GM19395 (cell line): Measurements from ENCODE around the gene CNTNAP5.

Experiments used
- ATAC-seq: cut with Tn5 transposase; IDR thresholded peaks from one replicate; pipeline ENCODE4 v1.9.1; 2021; ENCODE audit warnings: mild to moderate bottlenecking, moderate library complexity; ENCODE audit not compliant: unreplicated experiment

CNTNAP5 gene

GRCh38 chr2:124874676-124875075 is 849.6 kb downstream of the CNTNAP5 start:
- ATAC-seq: no peak

- ATAC-seq: no peak
Measured at GRCh38 chr2:124875627-124876244, 850.6 kb downstream of the CNTNAP5 start.

DNA sequence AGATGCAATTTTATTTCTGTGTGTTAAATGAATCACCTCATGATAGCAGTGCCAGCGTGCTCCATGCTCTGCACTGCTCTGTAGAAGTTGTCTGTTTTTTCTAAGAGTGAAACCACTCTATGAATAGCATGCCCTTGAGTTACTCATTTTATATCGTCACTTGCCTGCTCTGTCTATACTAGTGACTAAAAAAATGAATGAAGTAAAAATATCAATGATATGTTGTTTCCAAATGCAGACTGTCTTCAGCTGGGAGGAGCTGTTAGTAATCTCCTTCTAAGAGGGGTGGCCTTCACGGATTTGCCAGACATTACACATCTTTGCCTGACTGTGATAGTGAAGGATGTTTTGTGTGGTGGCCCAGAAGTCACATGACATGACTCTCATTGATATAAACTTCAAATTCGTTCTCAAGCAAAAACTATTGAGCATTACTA is 852.1 kb downstream of the CNTNAP5 start:
- no peak for ATAC-seq

GRCh38 chr2:124879640-124880039 is 854.6 kb downstream of the CNTNAP5 start:
- no peak for ATAC-seq

DNA sequence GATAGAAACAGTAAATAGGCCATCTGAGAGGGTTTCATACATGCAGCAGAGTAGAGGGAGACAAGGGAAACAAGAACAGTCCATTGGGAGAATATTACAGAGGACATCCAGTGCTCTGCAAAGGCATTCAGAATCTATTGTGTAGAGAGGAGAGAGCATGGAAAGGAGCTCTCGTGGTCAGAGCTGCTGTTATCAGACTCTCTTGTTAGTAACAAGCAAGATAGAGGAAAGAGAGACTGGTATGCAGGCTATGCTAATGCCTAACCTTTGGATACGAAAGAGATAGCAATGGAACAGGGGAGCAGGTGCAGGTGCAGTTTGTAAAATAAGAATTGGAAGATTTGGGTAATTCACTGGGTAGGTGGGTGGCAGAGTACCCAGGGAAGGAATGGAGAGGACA is 855.9 kb downstream of the CNTNAP5 start:
- no peak for ATAC-seq

DNA sequence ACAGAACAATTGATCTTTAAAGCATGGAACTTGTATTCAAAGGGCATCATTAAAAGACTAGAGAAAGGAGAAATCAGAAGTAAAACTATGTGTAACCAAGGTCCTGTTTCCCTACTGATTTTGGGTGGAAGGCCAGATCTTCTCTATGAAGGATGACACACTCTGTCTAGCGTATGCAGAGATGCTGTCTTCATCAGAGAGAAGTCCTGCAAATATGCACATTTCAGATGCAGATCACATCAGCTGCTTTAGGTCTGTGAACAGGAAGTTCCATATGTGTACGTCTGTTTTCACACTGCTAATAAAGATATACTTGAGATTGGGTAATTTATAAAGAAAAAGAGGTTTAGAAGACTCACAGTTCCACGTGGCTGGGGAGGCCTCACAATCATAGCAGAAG is 857.3 kb downstream of the CNTNAP5 start:
- no peak for ATAC-seq

GRCh38 chr2:124883595-124883994 is 858.5 kb downstream of the CNTNAP5 start:
- ATAC-seq: no peak

GRCh38 chr2:124884315-124884714 is 859.2 kb downstream of the CNTNAP5 start:
- no peak for ATAC-seq

DNA sequence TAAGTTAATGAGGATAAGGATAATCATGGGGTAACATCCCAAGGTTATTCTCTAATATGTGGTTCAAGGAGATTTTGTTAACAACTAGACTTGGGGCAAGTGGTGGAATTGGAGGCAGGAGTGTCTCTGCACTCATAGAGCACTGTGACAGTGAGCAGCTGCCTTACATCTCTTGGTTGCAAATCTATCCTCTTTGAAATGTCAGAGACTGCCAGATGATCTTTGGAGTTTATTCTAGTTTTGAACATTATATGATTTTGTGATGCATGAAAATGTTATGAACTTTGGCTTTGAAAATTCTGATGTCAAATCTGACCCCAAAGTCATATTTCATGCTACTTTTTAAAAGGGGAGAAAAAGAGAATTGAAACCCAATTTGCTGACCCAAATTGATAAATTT is 861.1 kb downstream of the CNTNAP5 start:
- no peak for ATAC-seq

DNA sequence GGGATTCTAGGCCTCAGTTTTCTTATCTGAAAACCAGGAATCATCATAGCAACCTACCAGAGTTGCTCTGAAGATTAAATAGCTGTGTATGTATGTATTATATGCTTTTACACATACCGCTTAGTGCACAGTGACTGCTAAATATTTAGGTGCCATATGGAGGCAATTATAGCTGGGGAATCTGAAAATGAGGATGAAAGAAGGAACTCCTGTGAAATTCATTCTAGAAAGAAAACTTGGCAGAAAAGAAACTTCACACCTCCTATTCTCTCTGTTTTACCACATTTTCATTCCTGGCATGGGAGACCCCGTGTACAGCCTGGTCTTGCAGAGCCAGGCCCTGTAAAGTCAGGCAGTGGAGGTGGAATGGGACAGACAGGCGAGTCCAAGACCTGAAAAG is 862.4 kb downstream of the CNTNAP5 start:
- no peak for ATAC-seq

DNA sequence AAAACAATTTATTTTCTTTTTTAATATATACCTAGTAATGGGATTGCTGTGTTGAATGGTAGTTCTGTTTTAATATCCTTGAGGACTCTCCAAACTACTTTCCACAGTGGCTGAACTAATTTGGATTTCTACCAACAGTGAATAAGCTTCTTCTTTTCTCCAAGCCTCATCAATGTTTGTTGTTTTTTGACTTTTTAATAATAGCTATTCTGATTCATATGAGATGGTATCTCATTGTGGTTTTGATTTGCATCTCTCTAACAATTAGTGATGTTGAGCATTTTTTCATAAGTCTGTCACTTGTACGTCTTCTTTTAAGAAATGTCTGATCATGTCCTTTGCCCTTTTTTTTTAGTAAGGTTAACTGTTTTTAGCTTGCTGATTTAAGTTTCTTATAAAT is 863.3 kb downstream of the CNTNAP5 start:
- ATAC-seq: no peak

DNA sequence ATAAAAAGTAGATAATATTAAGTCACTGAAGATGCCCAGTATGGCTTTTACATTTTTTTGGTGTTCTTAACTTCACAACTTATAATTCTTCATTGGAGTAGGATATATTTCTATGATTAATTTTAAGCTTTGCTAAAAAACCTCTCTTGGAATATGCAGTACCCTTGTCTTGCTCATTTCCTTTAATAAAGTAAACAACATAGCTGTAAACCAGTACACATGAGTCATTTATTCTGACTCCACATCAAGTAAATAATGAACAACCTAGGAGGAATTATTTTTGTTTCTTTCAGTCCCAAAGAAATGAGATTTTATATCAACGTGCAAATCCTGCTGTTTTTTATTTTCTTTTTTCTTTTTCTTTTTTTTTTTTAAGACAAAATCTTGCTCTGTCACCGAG is 869.1 kb downstream of the CNTNAP5 start:
- no peak for ATAC-seq

- ATAC-seq: no peak
Measured at GRCh38 chr2:124898827-124899226, 873.7 kb downstream of the CNTNAP5 start.

GRCh38 chr2:124908411-124908810 is 883.3 kb downstream of the CNTNAP5 start:
- ATAC-seq: no peak

- ATAC-seq: no peak
Measured at GRCh38 chr2:124911560-124911959, 886.5 kb downstream of the CNTNAP5 start.

DNA sequence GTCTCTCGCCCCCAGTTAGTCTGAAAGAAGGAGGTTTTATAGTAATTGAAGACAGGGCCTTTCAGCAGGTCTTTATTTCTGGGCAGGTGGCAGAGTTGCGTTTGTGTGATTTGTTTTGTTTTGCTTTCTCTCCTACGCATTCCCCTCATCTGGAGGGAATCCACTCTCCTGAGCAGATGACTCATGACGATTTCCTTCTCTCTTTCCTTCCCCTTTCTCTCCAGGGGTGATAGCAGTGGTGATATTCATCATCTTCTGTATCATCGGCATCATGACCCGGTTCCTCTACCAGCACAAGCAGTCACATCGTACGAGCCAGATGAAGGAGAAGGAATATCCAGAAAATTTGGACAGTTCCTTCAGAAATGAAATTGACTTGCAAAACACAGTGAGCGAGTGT is 888.8 kb downstream of the CNTNAP5 start:
- ATAC-seq: no peak

DNA sequence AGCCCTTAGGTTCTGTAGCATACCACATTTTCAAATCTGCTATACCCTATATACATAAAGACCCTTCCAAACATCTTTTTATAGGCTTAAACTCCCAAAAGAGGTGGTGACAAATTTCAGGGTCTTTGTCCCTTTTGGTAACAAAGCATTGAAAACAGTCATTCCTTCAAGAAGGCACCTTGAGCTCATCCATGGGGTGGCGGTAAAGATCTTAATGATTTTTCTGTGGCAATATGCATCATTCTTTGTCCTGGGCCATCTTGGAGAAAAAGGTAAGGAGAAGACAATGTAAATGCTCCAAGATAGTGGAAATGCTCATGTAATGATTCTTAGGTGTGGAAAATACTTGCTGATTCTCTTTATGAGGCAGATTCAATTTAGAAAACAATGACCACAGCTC is 890.5 kb downstream of the CNTNAP5 start:
- no peak for ATAC-seq

GRCh38 chr2:124919296-124919695 is 894.2 kb downstream of the CNTNAP5 start:
- no peak for ATAC-seq

- ATAC-seq: no peak
Measured at GRCh38 chr2:124920448-124920847, 895.4 kb downstream of the CNTNAP5 start.

- no peak for ATAC-seq
Measured at GRCh38 chr2:124921191-124921590, 896.1 kb downstream of the CNTNAP5 start.

DNA sequence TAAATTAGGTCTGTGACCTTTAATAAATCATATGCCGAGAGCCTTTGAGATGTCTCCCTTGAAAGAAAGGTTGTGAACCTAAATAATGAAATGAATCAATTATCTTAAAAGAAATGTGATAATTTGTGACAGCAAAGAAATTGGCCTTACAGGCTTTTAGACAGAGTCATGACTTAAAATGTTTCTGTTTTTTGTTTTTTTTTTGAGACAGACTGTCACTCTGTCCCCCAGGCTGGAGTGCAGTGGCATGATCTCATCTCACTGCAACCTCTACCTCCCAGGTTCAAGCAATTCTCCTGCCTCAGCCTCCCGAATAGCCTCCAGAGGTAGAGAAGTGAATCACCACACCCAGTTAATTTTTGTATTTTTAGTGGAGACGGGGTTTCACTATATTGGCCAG is 898.0 kb downstream of the CNTNAP5 start:
- no peak for ATAC-seq

DNA sequence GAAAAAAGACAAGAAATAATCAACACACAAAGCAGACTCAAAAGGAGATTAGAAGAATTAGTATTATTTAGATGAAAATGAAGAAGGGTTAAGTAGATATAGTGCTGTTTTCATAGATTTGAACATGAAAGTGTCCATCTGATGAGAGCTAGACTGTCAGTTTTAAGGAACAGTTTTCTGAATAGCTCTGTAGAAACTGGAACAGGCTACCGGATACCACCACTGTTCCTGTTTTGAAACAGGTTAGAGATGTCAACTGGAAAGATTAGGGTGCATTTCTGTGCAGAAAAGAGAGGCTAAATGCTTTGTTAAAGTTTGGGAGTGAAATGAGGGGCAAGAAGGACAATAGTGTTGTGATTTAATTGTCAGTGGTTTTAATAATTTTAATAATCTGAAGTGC is 908.8 kb downstream of the CNTNAP5 start:
- ATAC-seq: no peak

DNA sequence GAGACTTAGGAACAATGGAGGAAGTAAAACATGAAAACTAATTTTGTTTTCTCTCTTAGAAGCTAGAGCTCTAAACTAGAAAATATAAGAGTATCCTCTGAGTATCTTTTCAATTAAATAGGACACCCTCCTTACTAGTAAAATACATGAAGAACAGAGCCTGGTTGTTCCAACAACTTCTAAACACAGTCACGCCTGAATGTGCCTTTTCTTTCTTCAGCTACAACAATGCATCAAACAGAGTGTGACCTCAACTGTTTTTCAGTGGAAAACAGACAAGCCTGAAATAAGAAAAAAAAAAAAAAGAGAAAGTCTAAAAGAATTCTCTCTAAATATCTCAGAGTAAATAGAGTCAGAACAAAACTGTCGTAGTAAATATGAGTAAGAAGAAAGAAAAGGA is 928.8 kb downstream of the CNTNAP5 start:
- ATAC-seq: no peak
